NCI-H128 (cell line): ENCODE results near the gene RNF152.

ENCODE experiments used
- DNase-seq: peaks from one replicate; lab custom pipeline; 2025; ENCODE audit not compliant: unreplicated experiment; lab: John Stamatoyannopoulos, UW

The RNF152 gene

DNA sequence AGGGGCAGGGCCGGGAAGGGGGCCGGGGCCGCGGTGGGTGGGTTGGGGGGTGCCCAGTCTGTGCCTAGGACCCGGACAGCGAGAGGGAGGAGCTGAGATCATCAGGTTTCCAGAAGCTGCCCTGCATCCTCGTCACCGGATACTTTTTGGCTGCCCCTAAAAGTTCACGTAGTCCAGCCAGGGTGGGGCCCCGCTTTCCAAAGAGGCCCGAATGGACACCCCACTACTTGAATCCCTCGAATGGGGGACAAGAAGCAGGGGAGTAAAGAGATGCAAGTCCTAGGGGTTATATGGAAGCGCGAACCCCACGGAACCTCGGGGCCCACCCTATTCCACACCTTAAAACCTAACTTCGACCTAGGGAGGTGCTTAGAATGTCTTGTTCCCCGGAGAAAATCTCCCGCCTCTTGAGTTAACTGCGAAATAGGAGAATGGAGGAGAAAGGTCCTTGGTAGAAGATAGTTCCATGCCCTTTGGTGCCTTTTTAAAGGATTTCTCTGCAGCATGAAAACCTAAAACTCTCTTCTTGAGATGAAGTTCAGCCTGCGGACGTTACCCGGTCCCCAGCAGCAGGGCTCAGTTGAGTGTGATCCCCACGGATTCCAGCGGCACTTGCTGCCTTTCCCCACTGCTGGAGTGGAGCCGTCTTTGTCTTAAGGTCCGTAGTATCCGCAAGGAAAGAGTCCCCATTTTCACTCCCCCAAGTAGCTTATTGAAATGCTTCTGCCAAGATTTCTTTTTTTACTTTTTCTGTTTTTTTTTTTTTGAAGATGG is 2.1 kb upstream of the RNF152 start:
- DNase-seq = no peak

DNA sequence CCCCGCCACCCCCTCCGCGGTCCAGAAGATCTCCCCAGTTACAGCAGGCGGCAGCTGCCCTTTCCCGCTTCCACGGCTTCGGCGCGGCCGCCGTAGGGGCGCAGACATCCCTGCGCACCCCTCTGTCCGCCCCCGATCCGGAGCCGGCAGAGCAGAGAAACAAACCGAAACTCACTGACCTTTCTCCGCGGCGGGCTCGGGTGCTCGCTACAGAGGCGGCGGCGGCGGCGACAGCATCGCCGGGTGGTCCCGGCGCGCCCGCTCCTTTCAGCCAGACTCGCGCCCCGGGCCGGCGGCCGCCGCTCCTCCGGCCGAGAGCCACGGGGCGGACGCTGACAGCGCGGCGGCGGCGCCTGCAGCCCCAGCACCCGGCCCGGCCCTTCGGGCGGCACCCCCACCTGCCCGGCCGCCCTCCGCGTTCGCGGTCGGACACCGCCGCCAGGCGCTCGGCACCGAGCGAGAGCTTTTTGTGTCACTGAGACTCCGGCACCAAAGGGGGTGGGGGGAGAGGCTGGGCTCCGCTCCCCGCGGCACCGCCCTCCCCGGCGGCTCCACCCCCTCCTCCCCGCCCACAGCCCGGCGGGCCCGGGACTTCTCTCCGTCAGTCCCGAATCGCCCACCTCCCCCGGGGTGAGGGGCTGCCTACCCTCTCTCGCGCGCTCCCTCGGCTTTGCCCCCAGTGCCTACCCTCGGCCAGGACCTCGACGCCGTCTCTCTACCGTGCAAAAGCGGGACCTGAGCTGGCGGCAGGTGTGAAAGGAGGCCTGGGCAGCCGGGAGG is 1.4 kb upstream of the RNF152 start:
- no peak for DNase-seq

DNA sequence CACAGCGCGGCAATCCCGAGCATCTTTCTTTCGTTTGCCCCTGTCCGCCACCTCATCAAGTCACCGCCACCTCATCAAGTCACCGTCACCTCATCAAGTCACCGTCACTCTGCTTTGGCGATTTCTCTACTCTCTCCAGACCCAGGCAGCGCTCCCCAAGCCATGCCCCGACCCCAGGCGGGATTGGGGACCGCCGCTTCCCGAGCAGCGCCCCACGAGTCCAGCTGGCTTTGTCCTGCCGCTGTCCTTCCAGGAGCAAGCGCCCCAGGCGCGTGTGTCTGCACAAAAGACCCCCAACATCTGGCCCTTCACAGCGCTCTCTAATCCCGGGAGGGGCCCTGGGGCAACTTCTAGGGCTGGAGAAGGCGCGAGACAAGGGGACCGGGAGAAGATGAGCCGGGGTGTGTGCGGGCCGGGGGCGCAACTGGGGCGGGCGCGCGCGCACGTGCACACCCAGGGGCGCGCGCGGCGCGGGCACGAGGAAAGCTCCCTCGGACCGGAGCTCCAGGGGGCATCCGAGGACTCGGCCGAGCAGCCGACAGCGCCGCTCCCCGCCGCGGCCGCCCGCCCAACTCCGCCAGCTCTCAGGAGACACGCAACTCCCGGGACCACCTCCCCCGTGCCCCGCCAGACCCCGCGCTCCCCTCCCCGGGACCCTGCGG is 633 bp upstream of the RNF152 start:
- DNase-seq = no peak

GRCh38 chr18:61891894-61892293 is 913 bp downstream of the RNF152 start:
- DNase-seq = no peak

DNA sequence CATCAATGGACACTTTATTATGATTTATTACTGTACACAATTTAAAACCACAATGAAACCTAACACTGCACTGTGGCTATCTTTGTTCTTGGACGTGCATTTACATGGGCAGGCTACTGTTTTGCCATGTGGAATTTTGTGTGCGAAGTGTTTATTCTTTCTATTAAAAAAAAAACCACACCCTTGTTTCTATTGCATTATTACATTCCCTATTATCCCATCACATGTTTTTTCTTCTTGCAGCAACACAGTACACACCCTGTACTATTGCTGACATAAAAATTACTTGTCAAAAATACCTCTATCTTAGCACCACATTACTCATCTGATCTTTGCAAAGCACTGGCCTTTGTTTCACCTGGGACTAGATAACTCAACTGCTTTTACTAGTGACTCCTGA is 1.5 kb downstream of the RNF152 start:
- DNase-seq = no peak

DNA sequence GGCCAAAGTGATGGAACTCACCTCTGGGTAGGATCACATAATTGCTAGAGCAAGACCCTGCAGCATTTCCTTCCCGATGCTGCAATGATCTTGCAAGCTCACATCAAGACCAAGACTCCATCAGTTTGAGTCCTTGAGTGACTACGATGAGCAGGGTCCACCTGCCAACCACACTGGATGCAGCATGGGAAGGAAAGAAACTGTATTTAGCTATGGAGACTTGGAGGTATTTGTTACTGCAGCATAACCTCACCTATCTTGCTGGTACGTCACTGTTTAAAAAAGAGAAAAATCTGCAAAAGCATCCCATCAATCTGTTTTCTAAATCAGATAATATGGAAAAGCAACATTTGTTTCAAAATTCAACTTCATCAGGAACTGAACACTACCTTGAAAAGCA is 2.5 kb downstream of the RNF152 start:
- DNase-seq = no peak

DNA sequence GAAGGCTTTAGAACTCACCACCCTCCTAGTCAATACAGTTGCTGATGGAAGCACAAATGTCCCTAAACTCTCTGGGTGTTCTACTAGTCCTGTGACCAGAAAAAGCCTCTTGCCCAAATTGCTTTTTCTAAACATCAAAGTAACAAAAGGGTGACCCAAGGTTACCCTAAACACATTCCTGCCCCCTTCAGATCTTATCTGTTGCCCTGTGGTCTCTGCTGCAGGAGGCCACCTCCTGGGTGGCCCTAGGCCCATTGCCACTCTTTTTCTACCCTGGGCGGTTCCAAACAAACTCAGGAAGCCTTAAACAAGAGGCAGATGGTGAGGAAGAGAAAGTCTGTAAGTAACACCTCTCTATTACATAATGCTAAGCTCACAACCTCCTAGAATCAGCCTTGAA is 3.3 kb downstream of the RNF152 start:
- DNase-seq = no peak

GRCh38 chr18:61888622-61889021 is 4.2 kb downstream of the RNF152 start:
- no peak for DNase-seq

DNA sequence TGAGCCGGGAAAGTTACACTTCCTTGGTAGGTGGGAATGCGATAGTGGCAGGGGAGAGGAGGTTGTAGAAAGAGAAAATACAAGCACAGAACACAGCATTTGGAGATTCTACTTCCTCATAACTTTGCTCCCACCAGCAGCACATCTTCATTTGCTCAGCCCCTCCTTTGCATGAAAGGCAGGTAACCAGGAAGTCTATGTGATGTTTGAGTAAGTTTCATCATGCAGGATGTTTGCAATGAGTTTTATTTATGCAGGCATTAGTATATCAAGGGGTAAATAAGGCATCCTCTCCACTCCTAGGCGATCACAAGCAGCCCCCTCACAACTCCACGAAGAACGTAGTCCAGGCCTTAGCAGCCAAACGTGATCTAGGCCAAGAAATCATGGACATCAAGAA is 5.0 kb downstream of the RNF152 start:
- DNase-seq = no peak

GRCh38 chr18:61883547-61883946 is 9.3 kb downstream of the RNF152 start:
- DNase-seq = no peak

- no peak for DNase-seq
Measured at GRCh38 chr18:61882296-61883004, 10.4 kb downstream of the RNF152 start.

GRCh38 chr18:61876899-61877298 is 15.9 kb downstream of the RNF152 start:
- no peak for DNase-seq

DNA sequence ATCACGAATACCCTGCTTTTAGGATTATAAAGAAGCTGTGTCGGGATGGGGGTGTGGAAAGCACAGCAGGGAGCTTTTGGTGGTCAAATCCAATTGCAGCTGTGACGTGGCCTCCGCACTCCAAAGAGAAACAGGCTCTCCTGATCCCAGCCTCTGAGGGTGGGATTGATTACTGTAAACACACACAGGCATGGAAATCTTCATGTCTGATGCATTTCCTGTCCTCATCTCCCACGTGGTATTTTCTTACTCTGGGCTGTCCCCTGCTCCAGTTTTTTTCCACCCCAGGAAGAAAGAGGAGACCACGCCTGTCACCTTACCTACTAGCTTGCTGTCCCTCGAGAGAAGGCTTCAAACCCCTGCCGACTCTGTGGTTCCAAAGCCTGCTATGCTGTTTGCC is 22.7 kb downstream of the RNF152 start:
- DNase-seq = no peak

DNA sequence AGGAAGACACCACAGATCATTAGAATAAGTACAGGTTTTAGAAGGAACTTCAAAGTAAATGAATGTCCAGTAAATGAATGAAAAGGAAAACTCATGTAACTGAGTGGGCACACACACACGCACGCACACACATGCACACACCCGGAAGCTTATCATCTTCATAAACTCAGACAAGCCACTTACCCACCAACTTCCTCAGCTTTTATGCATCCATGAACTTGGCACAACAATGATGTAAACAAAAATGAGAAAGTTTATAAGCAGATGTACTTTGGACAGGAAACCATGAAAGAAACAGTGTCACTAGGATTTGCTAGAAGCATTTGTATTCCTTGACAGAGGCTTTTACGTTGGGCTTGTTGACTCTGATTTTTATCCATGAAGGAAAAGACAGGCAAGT is 23.2 kb downstream of the RNF152 start:
- DNase-seq = no peak

GRCh38 chr18:61865466-61866175 is 27.2 kb downstream of the RNF152 start:
- DNase-seq = no peak

DNA sequence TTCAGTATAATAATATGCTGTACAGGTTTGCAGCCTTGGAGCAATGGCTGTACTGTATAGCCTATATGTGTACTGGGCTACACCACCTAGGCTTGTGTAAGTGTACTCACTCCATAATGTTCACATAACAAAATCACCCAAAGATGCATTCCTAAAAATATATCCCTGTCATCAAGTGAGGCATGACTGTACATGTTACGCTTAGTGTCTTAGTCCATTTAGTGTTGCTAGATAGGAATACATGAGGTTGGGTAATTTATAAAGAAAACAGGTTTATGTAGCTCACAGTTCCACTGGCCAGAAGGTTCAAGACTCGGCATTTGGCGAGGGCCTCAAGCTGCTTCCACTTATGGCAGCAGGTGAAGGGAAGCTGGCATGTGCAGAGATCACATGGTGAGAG is 31.4 kb downstream of the RNF152 start:
- DNase-seq = no peak

GRCh38 chr18:61860302-61860701 is 32.5 kb downstream of the RNF152 start:
- DNase-seq = no peak

- no peak for DNase-seq
Measured at GRCh38 chr18:61859113-61859512, 33.7 kb downstream of the RNF152 start.

- no peak for DNase-seq
Measured at GRCh38 chr18:61856678-61857077, 36.1 kb downstream of the RNF152 start.

DNA sequence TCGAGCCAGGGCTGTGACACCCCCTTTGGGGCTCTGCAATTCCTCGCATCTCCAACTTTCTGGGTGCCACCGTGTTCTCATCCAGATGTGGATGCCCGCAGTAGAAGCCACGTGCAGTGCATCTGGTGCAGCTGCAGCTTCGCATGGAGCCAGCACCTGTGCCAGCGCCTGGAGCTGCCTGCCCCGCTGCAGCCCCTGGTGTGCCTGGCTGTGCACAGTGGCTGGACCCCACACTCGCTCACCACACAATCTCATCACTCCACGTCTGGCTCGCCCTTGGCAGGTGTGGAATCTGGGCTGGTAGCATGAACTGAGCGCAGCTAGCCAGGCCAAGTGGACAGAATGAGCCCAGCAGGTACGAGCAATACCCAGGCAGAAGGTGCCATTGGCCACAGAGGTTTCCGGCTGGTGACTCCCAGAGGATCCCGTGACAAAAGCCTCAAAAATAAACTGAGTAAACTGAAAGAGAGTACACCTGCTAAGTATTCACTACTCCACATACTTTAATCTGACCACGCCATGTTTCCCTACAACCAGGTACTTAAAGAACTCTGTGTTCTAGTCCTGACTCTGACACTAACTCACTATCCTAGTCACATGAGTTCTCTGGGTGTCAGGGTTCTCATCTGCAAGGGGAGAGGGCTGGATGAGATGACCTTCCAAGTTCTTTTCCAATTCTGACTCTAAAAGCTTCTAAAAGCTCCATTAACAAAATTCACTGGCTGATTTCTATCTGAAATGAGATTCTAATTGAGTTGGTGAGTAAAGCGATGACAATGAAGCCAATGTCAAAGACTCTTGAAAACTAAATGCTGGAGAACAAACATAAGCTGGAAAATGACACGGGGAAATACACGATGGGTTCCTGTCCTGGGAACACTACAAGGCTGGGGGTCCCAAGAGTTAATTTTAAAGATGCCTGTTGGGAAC is 37.1 kb downstream of the RNF152 start:
- no peak for DNase-seq
